Ovary (tissue), 3 donors: Measurements from ENCODE around the gene BBS9.

ENCODE experiments used
- EP300 ChIP-seq: sonication (generic); formaldehyde crosslinking; IDR thresholded peaks from one replicate; pipeline ENCODE4 v1.6.1; 2017; ENCODE audit warnings: antibody characterized with exemption
- POLR2A ChIP-seq: fragments of 450-650 bp; IDR thresholded peaks from one replicate; pipeline ENCODE4 v1.6.1; 2017; ENCODE audit warnings: antibody characterized with exemption, mild to moderate bottlenecking, moderate library complexity
- TF ChIP-seq, protein P1 (sequence below), 3 donors: fragments of 450-650 bp in 2 of 3; fragments of 200-600 bp in 1 of 3; IDR thresholded peaks; one replicate each; pipeline versions ENCODE4 v1.5.1 to v1.8.0; 2016 to 2022; ENCODE audit warnings: antibody characterized with exemption in 3 of 3, mild to moderate bottlenecking in 1 of 3
- donor health status: DM: no; HTN: no; CAD: no.

DNA sequence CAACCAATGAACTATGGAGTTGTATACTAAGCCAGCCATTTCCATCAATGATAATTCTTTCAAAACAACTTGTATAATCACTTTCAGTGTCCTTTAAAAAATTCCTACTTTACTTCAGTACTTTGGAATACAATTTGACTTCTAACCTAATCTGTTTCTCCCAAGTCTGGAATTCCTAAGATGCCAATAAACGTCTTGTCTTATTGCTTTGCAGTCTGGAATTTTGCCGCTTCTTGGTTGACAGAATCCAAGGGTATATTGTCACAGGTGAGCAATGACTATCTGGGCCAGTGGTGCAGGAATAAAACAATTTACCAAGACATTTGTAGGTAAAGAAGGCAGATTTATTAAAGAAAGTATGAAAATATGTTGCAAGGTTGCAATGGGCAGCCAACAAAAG is 42.0 kb upstream of the BBS9 start:
- TF ChIP-seq, protein P1, sequence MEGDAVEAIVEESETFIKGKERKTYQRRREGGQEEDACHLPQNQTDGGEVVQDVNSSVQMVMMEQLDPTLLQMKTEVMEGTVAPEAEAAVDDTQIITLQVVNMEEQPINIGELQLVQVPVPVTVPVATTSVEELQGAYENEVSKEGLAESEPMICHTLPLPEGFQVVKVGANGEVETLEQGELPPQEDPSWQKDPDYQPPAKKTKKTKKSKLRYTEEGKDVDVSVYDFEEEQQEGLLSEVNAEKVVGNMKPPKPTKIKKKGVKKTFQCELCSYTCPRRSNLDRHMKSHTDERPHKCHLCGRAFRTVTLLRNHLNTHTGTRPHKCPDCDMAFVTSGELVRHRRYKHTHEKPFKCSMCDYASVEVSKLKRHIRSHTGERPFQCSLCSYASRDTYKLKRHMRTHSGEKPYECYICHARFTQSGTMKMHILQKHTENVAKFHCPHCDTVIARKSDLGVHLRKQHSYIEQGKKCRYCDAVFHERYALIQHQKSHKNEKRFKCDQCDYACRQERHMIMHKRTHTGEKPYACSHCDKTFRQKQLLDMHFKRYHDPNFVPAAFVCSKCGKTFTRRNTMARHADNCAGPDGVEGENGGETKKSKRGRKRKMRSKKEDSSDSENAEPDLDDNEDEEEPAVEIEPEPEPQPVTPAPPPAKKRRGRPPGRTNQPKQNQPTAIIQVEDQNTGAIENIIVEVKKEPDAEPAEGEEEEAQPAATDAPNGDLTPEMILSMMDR (IDR thresholded peaks at IDR 0.05), result no peak
- TF ChIP-seq EP300, result no peak
- TF ChIP-seq POLR2A, result no peak
